ENCODE results near the gene RERE.
A peak's percentile ranks its signal among the peaks of the same experiment; 100 is the strongest.

The RERE gene

GRCh38 chr1:8378981-8379470, 438.4 kb downstream of the RERE start:
- Histone ChIP-seq H3K9me3 (no peaks in the 10 kb centered on the region), H3K27ac (peak overlapping the region; percentile 26), H3K9ac (peak overlapping the region; percentile 51), H3K4me1 (peaks cover 74% of the 10 kb centered on the region), H3K4me2 (peak overlapping the region; percentile 65), H4K20me1 (peaks cover 100% of the 10 kb centered on the region), H3K27me3 (no peaks in the 10 kb centered on the region), H3K4me3 (no peak overlapping the region), H3K36me3 (peaks cover 36% of the 10 kb centered on the region)
- no peak for TF ChIP-seq Cebpa-rat (IDR thresholded peaks at IDR 0.05)

- no peak for TF ChIP-seq Cebpa-rat (IDR thresholded peaks at IDR 0.05)
- Histone ChIP-seq H3K9me3 (no peaks in the 10 kb centered on the region), H3K27ac (peak overlapping the region; percentile 26), H3K4me3 (no peak overlapping the region), H3K36me3 (peaks cover 43% of the 10 kb centered on the region), H3K27me3 (no peaks in the 10 kb centered on the region), H3K4me1 (peaks cover 72% of the 10 kb centered on the region), H3K9ac (peak overlapping the region; percentile 51; the same call in 1 of the 2 replicates), H3K4me2 (peak overlapping the region; percentile 65), H4K20me1 (peaks cover 100% of the 10 kb centered on the region)
Observed at GRCh38 chr1:8378178-8378577, 439.3 kb downstream of the RERE start.

DNA sequence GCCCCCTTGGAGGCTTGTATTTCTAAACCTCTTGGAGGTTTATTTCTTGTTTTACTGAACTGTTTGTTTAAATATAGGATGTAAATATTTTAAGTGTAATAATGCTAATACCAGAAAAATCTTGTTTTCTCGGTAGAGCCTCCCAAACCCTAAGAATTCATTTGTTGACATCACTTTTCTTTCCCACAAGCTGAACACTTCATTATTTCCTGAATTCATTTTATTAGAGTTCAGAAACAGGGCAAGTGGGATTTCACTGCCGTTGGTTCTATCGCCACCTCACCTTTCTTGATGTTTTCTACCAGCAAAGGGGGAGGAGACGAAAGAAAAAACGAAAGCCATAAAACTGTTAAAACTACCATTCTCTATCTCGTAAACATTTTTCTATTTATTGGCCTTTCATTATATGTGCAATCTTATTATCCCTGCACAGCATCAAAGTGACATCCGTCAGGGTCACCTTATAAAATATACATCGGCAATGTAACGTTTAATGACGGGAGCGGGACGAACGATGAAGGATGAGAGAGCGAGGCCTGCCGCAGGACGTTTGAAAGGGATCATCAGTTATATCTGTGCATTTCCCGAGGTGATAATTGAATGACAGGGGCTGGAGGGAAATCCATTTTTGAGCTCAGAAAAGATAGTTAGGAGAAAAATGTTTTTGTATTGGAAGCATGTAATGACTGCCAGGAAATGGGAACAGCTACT, 440.0 kb downstream of the RERE start:
- H3K4me2 ChIP-seq: no peak overlapping the region
- H3K4me1 ChIP-seq: peaks cover 71% of the 10 kb centered on the region

GRCh38 chr1:8376358-8376840, 441.0 kb downstream of the RERE start:
- Histone ChIP-seq H3K9ac (no peak overlapping the region), H3K4me2 (no peak overlapping the region), H3K36me3 (peaks cover 49% of the 10 kb centered on the region), H3K27ac (no peak overlapping the region), H3K4me1 (peaks cover 74% of the 10 kb centered on the region), H3K27me3 (no peaks in the 10 kb centered on the region), H4K20me1 (peaks cover 100% of the 10 kb centered on the region), H3K4me3 (no peak overlapping the region), H3K9me3 (no peaks in the 10 kb centered on the region)
- TF ChIP-seq Cebpa-rat (IDR thresholded peaks at IDR 0.05): no peak

More for the DNA sequence above, 440.0 kb downstream of the RERE start:
- no peak for TF ChIP-seq Cebpa-rat (IDR thresholded peaks at IDR 0.05)
- no peak overlapping the region for H3K9ac ChIP-seq
- no peaks in the 10 kb centered on the region for H3K9me3 ChIP-seq
- H3K4me3 ChIP-seq: no peak overlapping the region
- no peak overlapping the region for H3K27ac ChIP-seq
- no peaks in the 10 kb centered on the region for H3K27me3 ChIP-seq
- peaks cover 100% of the 10 kb centered on the region for H4K20me1 ChIP-seq
- H3K36me3 ChIP-seq: peaks cover 49% of the 10 kb centered on the region

- TF ChIP-seq Cebpa-rat (IDR thresholded peaks at IDR 0.05): no peak
- H3K4me3 ChIP-seq: no peak overlapping the region
- H3K4me2 ChIP-seq: no peak overlapping the region
- H3K9ac ChIP-seq: no peak overlapping the region
- H3K27me3 ChIP-seq: no peaks in the 10 kb centered on the region
- H3K9me3 ChIP-seq: no peaks in the 10 kb centered on the region
- no peak overlapping the region for H3K27ac ChIP-seq
- peaks cover 75% of the 10 kb centered on the region for H3K4me1 ChIP-seq
- H3K36me3 ChIP-seq: peaks cover 44% of the 10 kb centered on the region
- H4K20me1 ChIP-seq: peaks cover 100% of the 10 kb centered on the region
Observed at GRCh38 chr1:8374812-8375211, 442.6 kb downstream of the RERE start.

DNA sequence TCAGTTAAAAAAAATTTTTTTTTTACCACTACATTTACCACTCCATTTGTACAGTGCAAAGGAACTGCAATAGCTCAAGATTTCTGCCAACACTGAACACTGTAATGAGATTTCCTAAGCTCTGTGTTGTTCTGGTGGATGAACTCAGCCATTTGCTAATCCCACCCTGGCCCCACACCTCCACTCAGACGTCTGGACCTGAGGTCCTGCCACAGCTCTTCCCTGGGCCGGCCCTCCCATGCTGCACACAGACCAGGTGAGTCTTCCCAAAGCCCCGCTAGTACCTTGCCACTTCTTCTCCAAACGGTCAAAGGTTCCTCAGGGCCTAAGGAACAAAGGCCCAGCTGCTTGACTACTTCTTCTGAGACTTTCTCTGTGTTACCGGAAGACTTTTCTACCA, 443.1 kb downstream of the RERE start:
- no peak overlapping the region for H3K4me2 ChIP-seq
- H3K27ac ChIP-seq: 0 out of 2 replicates have a peak overlapping the region, but pooled peaks have one; percentile 7
- H3K4me3 ChIP-seq: no peak overlapping the region
- TF ChIP-seq Cebpa-rat (IDR thresholded peaks at IDR 0.05): no peak
- peaks cover 100% of the 10 kb centered on the region for H4K20me1 ChIP-seq
- H3K9me3 ChIP-seq: no peaks in the 10 kb centered on the region
- no peak overlapping the region for H3K9ac ChIP-seq
- peaks cover 75% of the 10 kb centered on the region for H3K4me1 ChIP-seq
- peaks cover 44% of the 10 kb centered on the region for H3K36me3 ChIP-seq
- H3K27me3 ChIP-seq: no peaks in the 10 kb centered on the region

DNA sequence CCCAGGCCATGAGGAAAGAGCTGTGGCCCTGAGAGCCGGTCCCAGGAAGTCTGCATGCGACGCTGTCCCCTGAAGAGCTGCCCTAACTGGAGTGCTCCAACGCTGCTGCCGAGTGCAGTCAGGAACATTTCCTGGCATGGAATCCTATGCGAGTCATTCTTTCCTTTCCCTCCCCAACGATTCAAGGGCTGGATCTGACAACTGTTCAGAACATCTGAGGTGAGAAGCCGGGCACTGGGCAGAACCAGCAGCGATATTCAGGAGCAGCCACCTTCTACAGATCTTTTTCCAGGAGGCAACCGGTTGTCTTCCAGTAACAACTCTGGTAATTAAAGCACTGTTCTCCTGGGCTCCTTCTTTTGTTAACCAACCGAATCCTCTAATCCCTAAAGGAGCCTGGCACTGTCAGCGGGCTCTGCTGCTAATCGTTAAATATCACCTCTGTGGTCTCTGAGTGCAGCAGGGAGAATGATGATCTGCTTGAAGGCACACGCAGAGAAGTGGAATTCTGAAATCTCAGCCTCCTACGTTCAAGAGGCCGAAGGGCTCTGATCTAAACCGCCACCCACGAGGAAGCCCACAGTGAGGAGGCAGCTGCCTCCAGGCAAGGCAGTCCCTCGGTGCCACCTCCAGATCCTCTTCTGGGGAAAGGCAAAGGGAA, 443.7 kb downstream of the RERE start:
- H3K9ac ChIP-seq: no peak overlapping the region
- H3K36me3 ChIP-seq: peaks cover 44% of the 10 kb centered on the region
- peaks cover 69% of the 10 kb centered on the region for H3K4me1 ChIP-seq
- H3K27ac ChIP-seq: 0 out of 2 replicates have a peak overlapping the region, but pooled peaks have one; percentile 7
- no peak overlapping the region for H3K4me3 ChIP-seq
- peaks cover 100% of the 10 kb centered on the region for H4K20me1 ChIP-seq
- no peak overlapping the region for H3K4me2 ChIP-seq
- no peak for TF ChIP-seq Cebpa-rat (IDR thresholded peaks at IDR 0.05)
- no peaks in the 10 kb centered on the region for H3K9me3 ChIP-seq
- H3K27me3 ChIP-seq: no peaks in the 10 kb centered on the region

- Histone ChIP-seq H3K27ac (no peak overlapping the region), H3K9ac (no peak overlapping the region), H3K4me2 (no peak overlapping the region), H3K4me3 (no peak overlapping the region), H3K27me3 (no peaks in the 10 kb centered on the region), H3K36me3 (peaks cover 44% of the 10 kb centered on the region), H3K4me1 (peaks cover 66% of the 10 kb centered on the region), H3K9me3 (no peaks in the 10 kb centered on the region), H4K20me1 (peaks cover 100% of the 10 kb centered on the region)
- no peak for TF ChIP-seq Cebpa-rat (IDR thresholded peaks at IDR 0.05)
Observed at GRCh38 chr1:8373125-8373524, 444.3 kb downstream of the RERE start.

GRCh38 chr1:8371372-8371991, 446.0 kb downstream of the RERE start:
- H3K27me3 ChIP-seq: no peaks in the 10 kb centered on the region
- 0 out of 2 replicates have a peak overlapping the region, but pooled peaks have one; percentile 27 for H3K9ac ChIP-seq
- peaks cover 73% of the 10 kb centered on the region for H3K4me1 ChIP-seq
- no peaks in the 10 kb centered on the region for H3K9me3 ChIP-seq
- TF ChIP-seq Cebpa-rat (IDR thresholded peaks at IDR 0.05): no peak
- H3K27ac ChIP-seq: peak overlapping the region; percentile 13; the same call in 1 of the 2 replicates
- peaks cover 100% of the 10 kb centered on the region for H4K20me1 ChIP-seq
- peak overlapping the region; percentile 55 for H3K4me2 ChIP-seq
- H3K36me3 ChIP-seq: peaks cover 51% of the 10 kb centered on the region
- H3K4me3 ChIP-seq: no peak overlapping the region
